WTC11 (cell line): ENCODE results near the gene RIC3. TPM values are rescaled to one million over a fixed set of nuclear protein-coding genes. Genes with fewer than 3 reads are reported as not detected.

Experiments
- ATAC-seq: fragments of 200-7000 bp; cut with Tn5 transposase; 2 replicates; pipeline ENCODE4 v1.10.0; 2021; ENCODE audit warnings: mild to moderate bottlenecking, moderate library complexity
- CTCF ChIA-PET: fragments of 300-600 bp; sonication (Branson Sonifier 250); formaldehyde crosslinking; loops from one replicate; lab custom pipeline; 2021; ENCODE audit warnings: antibody characterized with exemption; lab: Charles Lee
- POLR2A ChIA-PET: fragments of 350-600 bp; sonication (Branson Sonifier 250); formaldehyde crosslinking; loops from one replicate; lab custom pipeline; 2021; ENCODE audit warnings: antibody characterized with exemption; lab: Charles Lee
- DNase-seq: peaks from one replicate; pipeline ENCODE4 v3.0.0; 2021; ENCODE audit warnings: low spot score
- H3K27ac Mint-ChIP-seq: 2 replicates; pipeline ENCODE4 v1.8.0; 2021; ENCODE audit warnings: mixed read lengths
- H3K27me3 Mint-ChIP-seq: 2 replicates; pipeline ENCODE4 v1.8.0; 2021; ENCODE audit warnings: low read depth, mild to moderate bottlenecking, moderate library complexity, mixed read lengths
- H3K36me3 Mint-ChIP-seq: 2 replicates; pipeline ENCODE4 v1.8.0; 2021; ENCODE audit warnings: mixed read lengths
- H3K4me1 Mint-ChIP-seq: 2 replicates; pipeline ENCODE4 v1.8.0; 2022; ENCODE audit warnings: mixed read lengths
- H3K4me3 Mint-ChIP-seq: 2 replicates; pipeline ENCODE4 v1.8.0; 2021; ENCODE audit warnings: mild to moderate bottlenecking, moderate library complexity, mixed read lengths
- H3K9me3 Mint-ChIP-seq: 2 replicates; pipeline ENCODE4 v1.8.0; 2021; ENCODE audit warnings: mixed read lengths
- AR ChIP-seq: fragments of 250-450 bp; sonication (Bioruptor Pico); IDR thresholded peaks from 2 replicates; pipeline ENCODE4 v1.9.0; 2021; ENCODE audit warnings: mild to moderate bottlenecking
- CREM ChIP-seq: sonication (generic); formaldehyde crosslinking; IDR thresholded peaks from 2 replicates; pipeline ENCODE4 v1.8.1; 2022; ENCODE audit warnings: mild to moderate bottlenecking, missing genetic modification reagents, moderate library complexity
- GRHL2 ChIP-seq: fragments of 250-450 bp; sonication (Bioruptor Pico); IDR thresholded peaks from 2 replicates; pipeline ENCODE4 v1.8.0; 2022; ENCODE audit warnings: mild to moderate bottlenecking, moderate library complexity; ENCODE audit not compliant: insufficient replicate concordance, severe bottlenecking
- IRF1 ChIP-seq: sonication (generic); formaldehyde crosslinking; IDR thresholded peaks from 2 replicates; pipeline ENCODE4 v1.8.0; 2023; ENCODE audit warnings: missing genetic modification reagents
- OVOL2 ChIP-seq: fragments of 250-450 bp; sonication (Bioruptor Pico); IDR thresholded peaks from 2 replicates; pipeline ENCODE4 v1.9.0; 2021; ENCODE audit warnings: mild to moderate bottlenecking, borderline replicate concordance
- RELA ChIP-seq: sonication (generic); formaldehyde crosslinking; IDR thresholded peaks from 2 replicates; pipeline ENCODE4 v1.8.1; 2022; ENCODE audit warnings: missing genetic modification reagents, mild to moderate bottlenecking, borderline replicate concordance
- RORB ChIP-seq: fragments of 250-450 bp; sonication (Bioruptor Pico); IDR thresholded peaks from 2 replicates; pipeline ENCODE4 v1.9.0; 2021; ENCODE audit warnings: mild to moderate bottlenecking
- TCF7 ChIP-seq: sonication (generic); formaldehyde crosslinking; IDR thresholded peaks from 2 replicates; pipeline ENCODE4 v1.8.0; 2022; ENCODE audit warnings: mild to moderate bottlenecking, low read depth, missing genetic modification reagents, moderate library complexity
- TP53 ChIP-seq: sonication (generic); formaldehyde crosslinking; IDR thresholded peaks from 2 replicates; pipeline ENCODE4 v1.8.1; 2023; ENCODE audit warnings: mild to moderate bottlenecking, missing genetic modification reagents
- ZNF138 ChIP-seq: sonication (generic); formaldehyde crosslinking; conservative IDR thresholded peaks from 2 replicates; pipeline ENCODE4 v1.8.1; 2022; ENCODE audit warnings: mild to moderate bottlenecking, moderate library complexity, missing genetic modification reagents
- ZNF317 ChIP-seq: sonication (generic); formaldehyde crosslinking; IDR thresholded peaks from 2 replicates; pipeline ENCODE4 v1.8.1; 2023; ENCODE audit warnings: low read depth, mild to moderate bottlenecking, moderate library complexity, missing genetic modification reagents, borderline replicate concordance
- ZNF416 ChIP-seq: fragments of 250-450 bp; sonication (Bioruptor Pico); IDR thresholded peaks from 2 replicates; pipeline ENCODE4 v1.9.0; 2021; ENCODE audit warnings: mild to moderate bottlenecking, inconsistent platforms
- total RNA-seq: library from RNA; stranded (reverse); gene quantifications from 3 replicates; pipeline ENCODE4 v1.2.3, GENCODE V29; 2021
- TF ChIP-seq, protein P1 (sequence below): sonication (generic); formaldehyde crosslinking; IDR thresholded peaks from 2 replicates; pipeline ENCODE4 v1.8.0; 2022; ENCODE audit warnings: mild to moderate bottlenecking, missing genetic modification reagents
- TF ChIP-seq, protein P2 (sequence below): sonication (generic); formaldehyde crosslinking; IDR thresholded peaks from 2 replicates; pipeline ENCODE4 v1.8.0; 2023; ENCODE audit warnings: mild to moderate bottlenecking, missing genetic modification reagents
- TF ChIP-seq, protein P3 (sequence below): sonication (generic); formaldehyde crosslinking; IDR thresholded peaks from 2 replicates; pipeline ENCODE4 v1.8.0; 2023; ENCODE audit warnings: missing genetic modification reagents, mild to moderate bottlenecking, borderline replicate concordance
- TF ChIP-seq, protein P4 (sequence below): sonication (generic); formaldehyde crosslinking; IDR thresholded peaks from 2 replicates; pipeline ENCODE4 v1.8.1; 2023; ENCODE audit warnings: mild to moderate bottlenecking, missing genetic modification reagents

The RIC3 gene
- total RNA-seq, 1 experiment from 2014 or later = 15.7 TPM

DNA sequence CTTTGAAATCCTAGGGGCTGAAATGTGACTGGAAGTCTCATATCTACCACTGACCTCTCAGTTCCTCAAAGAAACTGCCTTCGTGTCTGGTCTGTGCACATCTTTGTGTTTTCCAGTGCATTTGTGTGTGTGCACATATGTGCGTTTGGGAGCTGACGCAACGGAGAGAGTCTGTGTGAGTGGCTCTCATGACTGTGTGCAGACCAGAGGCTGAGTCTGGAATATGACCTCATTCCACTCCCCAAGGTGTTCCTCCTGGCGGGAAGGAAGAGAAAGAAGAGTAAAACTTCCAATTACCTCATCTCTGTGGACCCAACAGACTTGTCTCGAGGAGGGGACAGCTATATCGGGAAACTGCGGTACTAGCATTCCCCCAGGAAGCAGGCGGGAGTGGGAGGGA is 71.4 kb downstream of the RIC3 start:
- ChIA-PET CTCF (interaction anchor here (0.9 to 6.9 kb wide), 7 partner anchors 9 to 166 kb away, joined by 3 to 133 read pairs (median 54); partner anchors contain the start of gene LMO1), POLR2A (no interaction called here)
- ATAC-seq (no peak), DNase-seq (no peak)
- H3K27ac Mint-ChIP-seq = no peak overlapping the region
- H3K4me3 Mint-ChIP-seq = no peak overlapping the region
- H3K9me3 Mint-ChIP-seq = no peaks in the 10 kb centered on the region
- H3K4me1 Mint-ChIP-seq = peaks cover 2% of the 10 kb centered on the region; the same call in 1 of the 2 replicates
- TF ChIP-seq, protein P1, sequence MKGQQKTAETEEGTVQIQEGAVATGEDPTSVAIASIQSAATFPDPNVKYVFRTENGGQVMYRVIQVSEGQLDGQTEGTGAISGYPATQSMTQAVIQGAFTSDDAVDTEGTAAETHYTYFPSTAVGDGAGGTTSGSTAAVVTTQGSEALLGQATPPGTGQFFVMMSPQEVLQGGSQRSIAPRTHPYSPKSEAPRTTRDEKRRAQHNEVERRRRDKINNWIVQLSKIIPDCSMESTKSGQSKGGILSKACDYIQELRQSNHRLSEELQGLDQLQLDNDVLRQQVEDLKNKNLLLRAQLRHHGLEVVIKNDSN (CRISPR knock-in tag) = no peak
- no peak for TF ChIP-seq TCF7 (CRISPR knock-in tag)
- TF ChIP-seq, protein P2, sequence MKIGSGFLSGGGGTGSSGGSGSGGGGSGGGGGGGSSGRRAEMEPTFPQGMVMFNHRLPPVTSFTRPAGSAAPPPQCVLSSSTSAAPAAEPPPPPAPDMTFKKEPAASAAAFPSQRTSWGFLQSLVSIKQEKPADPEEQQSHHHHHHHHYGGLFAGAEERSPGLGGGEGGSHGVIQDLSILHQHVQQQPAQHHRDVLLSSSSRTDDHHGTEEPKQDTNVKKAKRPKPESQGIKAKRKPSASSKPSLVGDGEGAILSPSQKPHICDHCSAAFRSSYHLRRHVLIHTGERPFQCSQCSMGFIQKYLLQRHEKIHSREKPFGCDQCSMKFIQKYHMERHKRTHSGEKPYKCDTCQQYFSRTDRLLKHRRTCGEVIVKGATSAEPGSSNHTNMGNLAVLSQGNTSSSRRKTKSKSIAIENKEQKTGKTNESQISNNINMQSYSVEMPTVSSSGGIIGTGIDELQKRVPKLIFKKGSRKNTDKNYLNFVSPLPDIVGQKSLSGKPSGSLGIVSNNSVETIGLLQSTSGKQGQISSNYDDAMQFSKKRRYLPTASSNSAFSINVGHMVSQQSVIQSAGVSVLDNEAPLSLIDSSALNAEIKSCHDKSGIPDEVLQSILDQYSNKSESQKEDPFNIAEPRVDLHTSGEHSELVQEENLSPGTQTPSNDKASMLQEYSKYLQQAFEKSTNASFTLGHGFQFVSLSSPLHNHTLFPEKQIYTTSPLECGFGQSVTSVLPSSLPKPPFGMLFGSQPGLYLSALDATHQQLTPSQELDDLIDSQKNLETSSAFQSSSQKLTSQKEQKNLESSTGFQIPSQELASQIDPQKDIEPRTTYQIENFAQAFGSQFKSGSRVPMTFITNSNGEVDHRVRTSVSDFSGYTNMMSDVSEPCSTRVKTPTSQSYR = no peak
- no peak for TF ChIP-seq GRHL2 (CRISPR knock-in tag)
- TF ChIP-seq ZNF138 (CRISPR knock-in tag) = no peak
- no peak for TF ChIP-seq ZNF317 (CRISPR knock-in tag)
- no peak for TF ChIP-seq RORB (CRISPR knock-in tag)
- TF ChIP-seq TP53 (CRISPR knock-in tag) = no peak
- no peak for TF ChIP-seq OVOL2 (CRISPR knock-in tag)
- TF ChIP-seq ZNF416 (CRISPR knock-in tag) = no peak
- TF ChIP-seq, all 79 proteins: peak for 0
- no peaks in the 10 kb centered on the region for H3K27me3 Mint-ChIP-seq
- H3K36me3 Mint-ChIP-seq = peaks cover 37% of the 10 kb centered on the region

- Mint-ChIP-seq H3K4me3 (no peak overlapping the region), H3K4me1 (peaks cover 2% of the 10 kb centered on the region; the same call in 1 of the 2 replicates), H3K27ac (no peak overlapping the region), H3K27me3 (no peaks in the 10 kb centered on the region), H3K36me3 (peaks cover 39% of the 10 kb centered on the region), H3K9me3 (no peaks in the 10 kb centered on the region)
- ChIA-PET CTCF (interaction anchor here (0.9 to 5.5 kb wide), 5 partner anchors 29 to 89 kb away, joined by 3 to 133 read pairs (median 9); no protein-coding TSS in a partner anchor), POLR2A (no interaction called here)
- ATAC-seq (no peak), DNase-seq (no peak)
- TF ChIP-seq CREM (CRISPR knock-in tag) (no peak), IRF1 (no peak), RELA (CRISPR knock-in tag) (no peak), AR (CRISPR knock-in tag) (no peak)
- TF ChIP-seq, protein P3, sequence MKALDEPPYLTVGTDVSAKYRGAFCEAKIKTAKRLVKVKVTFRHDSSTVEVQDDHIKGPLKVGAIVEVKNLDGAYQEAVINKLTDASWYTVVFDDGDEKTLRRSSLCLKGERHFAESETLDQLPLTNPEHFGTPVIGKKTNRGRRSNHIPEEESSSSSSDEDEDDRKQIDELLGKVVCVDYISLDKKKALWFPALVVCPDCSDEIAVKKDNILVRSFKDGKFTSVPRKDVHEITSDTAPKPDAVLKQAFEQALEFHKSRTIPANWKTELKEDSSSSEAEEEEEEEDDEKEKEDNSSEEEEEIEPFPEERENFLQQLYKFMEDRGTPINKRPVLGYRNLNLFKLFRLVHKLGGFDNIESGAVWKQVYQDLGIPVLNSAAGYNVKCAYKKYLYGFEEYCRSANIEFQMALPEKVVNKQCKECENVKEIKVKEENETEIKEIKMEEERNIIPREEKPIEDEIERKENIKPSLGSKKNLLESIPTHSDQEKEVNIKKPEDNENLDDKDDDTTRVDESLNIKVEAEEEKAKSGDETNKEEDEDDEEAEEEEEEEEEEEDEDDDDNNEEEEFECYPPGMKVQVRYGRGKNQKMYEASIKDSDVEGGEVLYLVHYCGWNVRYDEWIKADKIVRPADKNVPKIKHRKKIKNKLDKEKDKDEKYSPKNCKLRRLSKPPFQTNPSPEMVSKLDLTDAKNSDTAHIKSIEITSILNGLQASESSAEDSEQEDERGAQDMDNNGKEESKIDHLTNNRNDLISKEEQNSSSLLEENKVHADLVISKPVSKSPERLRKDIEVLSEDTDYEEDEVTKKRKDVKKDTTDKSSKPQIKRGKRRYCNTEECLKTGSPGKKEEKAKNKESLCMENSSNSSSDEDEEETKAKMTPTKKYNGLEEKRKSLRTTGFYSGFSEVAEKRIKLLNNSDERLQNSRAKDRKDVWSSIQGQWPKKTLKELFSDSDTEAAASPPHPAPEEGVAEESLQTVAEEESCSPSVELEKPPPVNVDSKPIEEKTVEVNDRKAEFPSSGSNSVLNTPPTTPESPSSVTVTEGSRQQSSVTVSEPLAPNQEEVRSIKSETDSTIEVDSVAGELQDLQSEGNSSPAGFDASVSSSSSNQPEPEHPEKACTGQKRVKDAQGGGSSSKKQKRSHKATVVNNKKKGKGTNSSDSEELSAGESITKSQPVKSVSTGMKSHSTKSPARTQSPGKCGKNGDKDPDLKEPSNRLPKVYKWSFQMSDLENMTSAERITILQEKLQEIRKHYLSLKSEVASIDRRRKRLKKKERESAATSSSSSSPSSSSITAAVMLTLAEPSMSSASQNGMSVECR (CRISPR knock-in tag) = no peak
- TF ChIP-seq, protein P2 = no peak
- TF ChIP-seq, protein P4, sequence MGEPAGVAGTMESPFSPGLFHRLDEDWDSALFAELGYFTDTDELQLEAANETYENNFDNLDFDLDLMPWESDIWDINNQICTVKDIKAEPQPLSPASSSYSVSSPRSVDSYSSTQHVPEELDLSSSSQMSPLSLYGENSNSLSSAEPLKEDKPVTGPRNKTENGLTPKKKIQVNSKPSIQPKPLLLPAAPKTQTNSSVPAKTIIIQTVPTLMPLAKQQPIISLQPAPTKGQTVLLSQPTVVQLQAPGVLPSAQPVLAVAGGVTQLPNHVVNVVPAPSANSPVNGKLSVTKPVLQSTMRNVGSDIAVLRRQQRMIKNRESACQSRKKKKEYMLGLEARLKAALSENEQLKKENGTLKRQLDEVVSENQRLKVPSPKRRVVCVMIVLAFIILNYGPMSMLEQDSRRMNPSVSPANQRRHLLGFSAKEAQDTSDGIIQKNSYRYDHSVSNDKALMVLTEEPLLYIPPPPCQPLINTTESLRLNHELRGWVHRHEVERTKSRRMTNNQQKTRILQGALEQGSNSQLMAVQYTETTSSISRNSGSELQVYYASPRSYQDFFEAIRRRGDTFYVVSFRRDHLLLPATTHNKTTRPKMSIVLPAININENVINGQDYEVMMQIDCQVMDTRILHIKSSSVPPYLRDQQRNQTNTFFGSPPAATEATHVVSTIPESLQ = no peak
These were observed 71.8 kb downstream of the RIC3 start for GRCh38 chr11:8097062-8097461.
